DOHH2 (cell line): Measurements from ENCODE around the gene DNAJB12.

Experiments
- CTCF ChIP-seq: fragments of 200-600 bp; sonication (generic); IDR thresholded peaks from one replicate; pipeline ENCODE4 v1.5.1; 2014; ENCODE audit warnings: antibody characterized with exemption, mild to moderate bottlenecking, low read depth, low read length; ENCODE audit not compliant: poor library complexity, severe bottlenecking
- EZH2phosphoT487 ChIP-seq: fragments of 200-600 bp; sonication (generic); IDR thresholded peaks from 2 replicates; pipeline ENCODE4 v1.6.1; 2017; ENCODE audit warnings: borderline replicate concordance, mild to moderate bottlenecking, antibody characterized with exemption, low read length, moderate library complexity, mixed read lengths

GRCh38 chr10:72322030-72322279, 32.8 kb downstream of the DNAJB12 start:
- TF ChIP-seq CTCF (no peak), EZH2phosphoT487 (no peak)
